Pancreas (tissue), 10 donors: ENCODE results near the gene SRP68. TPM values are rescaled to one million over a fixed set of nuclear protein-coding genes. Genes with fewer than 3 reads are reported as not detected.
A peak's percentile ranks its signal among the peaks of the same experiment; 100 is the strongest.

Source experiments
- ATAC-seq, 4 donors: fragments of 200-7000 bp; cut with Tn5 transposase; one replicate each; pipeline versions ENCODE4 v1.8.0 to v1.9.1; 2020; ENCODE audit warnings: mild to moderate bottlenecking in 4 of 4, moderate library complexity in 4 of 4
- DNase-seq, 6 donors: peaks; one replicate each; pipeline ENCODE4 v3.0.0-alpha.2; 2020
- FAIRE-seq: peaks from 2 replicates; lab custom pipeline; 2012; peaks lifted over from hg19 to GRCh38; lab: Jason Lieb, UNC
- H3K27ac ChIP-seq, 4 donors: fragments of 200-600 bp; sonication (generic); 1 replicate in 3 of 4; 2 replicates in 1 of 4; pipeline versions ENCODE4 v1.5.0 to v1.8.0; 2020
- H3K27me3 ChIP-seq, 4 donors: fragments of 200-600 bp; one replicate each; pipeline ENCODE4 v1.8.0; 2021
- H3K36me3 ChIP-seq, 3 donors: fragments of 200-600 bp; sonication (generic) in 1 of 3; one replicate each; pipeline versions ENCODE4 v1.5.0 to v1.8.0; 2020 to 2021
- H3K4me1 ChIP-seq, 3 donors: fragments of 200-600 bp; one replicate each; pipeline ENCODE4 v1.8.0; 2021
- H3K4me3 ChIP-seq, 4 donors: fragments of 200-600 bp; sonication (generic) in 2 of 4; one replicate each; pipeline versions ENCODE4 v1.5.0 to v1.8.0; 2020 to 2021
- H3K9me3 ChIP-seq, 4 donors: fragments of 200-600 bp; one replicate each; pipeline ENCODE4 v1.8.0; 2021
- WGBS, 2 donors: extraction: QIAGEN DNeasy Blood & Tissue Kit; methylation state at CpG; one replicate each; pipeline ENCODE4 v1.1.7; 2013; 5-methylcytosine and 5-hydroxymethylcytosine counted together
- intact Hi-C, 3 donors: fragments of 100-400 bp; cut with DNase I; formaldehyde crosslinking; loops; one replicate each; pipeline versions ENCODE4 v1.11.1 to v1.14.2; 2022
- polyA plus RNA-seq, 2 donors: library from polyadenylated mRNA; stranded (reverse); fragments of 200-250 nt; gene quantifications; one replicate each; pipeline ENCODE4 v1.2.3, GENCODE V29; 2013
- total RNA-seq, 6 donors: library from RNA; stranded (reverse); fragmentation: NEBNext Ultra II Directional in 4 of 6; extraction: Animal tissue kit (Norgen Biotek cat#: 25700) in 4 of 6; gene quantifications; one replicate each; pipeline versions ENCODE4 v1.2.1 to v1.2.4, GENCODE V29; 2021 to 2023
- TF ChIP-seq, protein P1 (sequence below), 4 donors: fragments of 200-600 bp; sonication (generic) in 3 of 4; IDR thresholded peaks; one replicate each; pipeline versions ENCODE4 v1.5.0 to v1.8.0; 2021; ENCODE audit warnings: antibody characterized with exemption in 4 of 4
- donor health status: healthy with polysubstance abuse.
- donor health status: DM: no; HTN: no; CAD: no; lungs with moderate emphysema.
- donor health status: DM: no; HTN: no; CAD: no.
- donor health status: control.
- donor health status: control.
- donor health status: Bipolar disorder and iron deficiency.
- donor health status: DM: yes; HTN: yes; CAD: no.
- donor health status: DM: no; HTN: no; CAD: no.
- donor health status: DM: no; HTN: no; CAD: no.
- donor health status: DM: yes; HTN: yes; CAD: no.

The SRP68 gene
- total and polyA plus RNA-seq, 8 donors: 32.2 to 74.6 (median 48.0) TPM

DNA sequence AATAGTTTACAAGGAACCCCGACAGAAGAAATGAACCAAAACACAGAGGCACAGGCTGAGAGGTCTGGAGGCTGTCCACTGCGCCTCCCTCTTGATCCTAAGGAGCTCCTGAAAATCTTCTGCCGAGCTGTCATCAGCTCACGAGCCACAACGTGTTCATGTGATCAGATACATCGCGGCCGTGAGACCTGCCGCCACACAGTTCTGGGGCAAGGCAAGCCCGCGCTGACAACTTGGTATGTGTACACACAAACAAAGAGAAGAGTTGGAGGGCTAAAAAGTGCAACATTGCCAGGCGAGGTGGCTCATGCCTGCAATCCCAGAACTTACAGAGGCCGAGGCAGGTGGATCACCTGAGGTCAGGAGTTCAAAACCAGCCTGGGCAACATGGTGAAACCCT, 23.6 kb upstream of the SRP68 start:
- ATAC-seq (no peak), DNase-seq (no peak), FAIRE-seq (no peak)
- Histone ChIP-seq H3K4me3 (no peak overlapping the region), H3K27ac (no peak overlapping the region), H3K4me1 (no peaks in the 10 kb centered on the region), H3K9me3 (no peaks in the 10 kb centered on the region), H3K36me3 (peaks cover 0 to 60% (median 10%) of the 10 kb centered on the region in 3 donors), H3K27me3 (no peaks in the 10 kb centered on the region)
- WGBS, 2 donors: 83 to 90% methylated on average over 13 of the region's 13 CpGs
- TF ChIP-seq, protein P1, sequence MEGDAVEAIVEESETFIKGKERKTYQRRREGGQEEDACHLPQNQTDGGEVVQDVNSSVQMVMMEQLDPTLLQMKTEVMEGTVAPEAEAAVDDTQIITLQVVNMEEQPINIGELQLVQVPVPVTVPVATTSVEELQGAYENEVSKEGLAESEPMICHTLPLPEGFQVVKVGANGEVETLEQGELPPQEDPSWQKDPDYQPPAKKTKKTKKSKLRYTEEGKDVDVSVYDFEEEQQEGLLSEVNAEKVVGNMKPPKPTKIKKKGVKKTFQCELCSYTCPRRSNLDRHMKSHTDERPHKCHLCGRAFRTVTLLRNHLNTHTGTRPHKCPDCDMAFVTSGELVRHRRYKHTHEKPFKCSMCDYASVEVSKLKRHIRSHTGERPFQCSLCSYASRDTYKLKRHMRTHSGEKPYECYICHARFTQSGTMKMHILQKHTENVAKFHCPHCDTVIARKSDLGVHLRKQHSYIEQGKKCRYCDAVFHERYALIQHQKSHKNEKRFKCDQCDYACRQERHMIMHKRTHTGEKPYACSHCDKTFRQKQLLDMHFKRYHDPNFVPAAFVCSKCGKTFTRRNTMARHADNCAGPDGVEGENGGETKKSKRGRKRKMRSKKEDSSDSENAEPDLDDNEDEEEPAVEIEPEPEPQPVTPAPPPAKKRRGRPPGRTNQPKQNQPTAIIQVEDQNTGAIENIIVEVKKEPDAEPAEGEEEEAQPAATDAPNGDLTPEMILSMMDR (IDR thresholded peaks at IDR 0.05): no peak
- intact Hi-C loops: no loop called here

DNA sequence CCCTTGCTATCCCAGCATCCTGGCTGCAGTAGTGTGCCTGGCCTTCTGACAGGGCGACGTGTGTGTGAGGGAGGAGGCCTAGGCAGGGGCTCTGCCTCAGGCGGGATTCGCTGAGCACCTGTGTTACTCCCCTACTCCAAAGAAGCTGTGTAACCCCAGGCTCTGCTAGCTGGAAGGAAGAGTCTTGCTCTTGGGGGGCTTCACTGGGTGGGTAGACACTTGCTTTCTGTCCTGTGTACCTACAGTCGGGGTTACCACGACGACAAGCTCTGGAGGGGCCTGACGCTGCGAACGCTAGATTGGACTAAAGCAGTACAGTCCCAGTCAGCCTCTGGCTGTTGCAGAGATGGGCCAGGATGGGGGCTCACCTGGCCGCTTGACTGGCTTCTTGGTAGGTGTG, 21.7 kb upstream of the SRP68 start:
- DNase-seq (no peak), ATAC-seq (no peak), FAIRE-seq (no peak)
- Histone ChIP-seq H3K4me3 (no peak overlapping the region), H3K36me3 (peaks cover 0 to 60% (median 18%) of the 10 kb centered on the region in 3 donors), H3K4me1 (no peaks in the 10 kb centered on the region), H3K27me3 (no peaks in the 10 kb centered on the region), H3K27ac (no peak overlapping the region), H3K9me3 (no peaks in the 10 kb centered on the region)
- WGBS, 2 donors: 88 to 92% methylated on average over 11 of the region's 11 CpGs
- intact Hi-C loops: no loop called here
- TF ChIP-seq, protein P1 (IDR thresholded peaks at IDR 0.05): no peak

- Histone ChIP-seq H3K36me3 (peaks cover 0 to 71% (median 24%) of the 10 kb centered on the region in 3 donors), H3K4me1 (no peaks in the 10 kb centered on the region), H3K27ac (no peak overlapping the region), H3K4me3 (no peak overlapping the region), H3K27me3 (no peaks in the 10 kb centered on the region), H3K9me3 (no peaks in the 10 kb centered on the region)
- DNase-seq: no peak
- TF ChIP-seq, protein P1 (IDR thresholded peaks at IDR 0.05): no peak
- WGBS, 2 donors: 93 to 95% methylated on average over 20 of the region's 20 CpGs
- FAIRE-seq: no peak
- no peak for ATAC-seq
- intact Hi-C loops: no loop called here
These were observed 20.5 kb upstream of the SRP68 start for GRCh38 chr17:76092526-76093413.

- ATAC-seq: no peak
- 82 to 86% methylated on average over 23 of the region's 23 CpGs for WGBS, 2 donors
- Histone ChIP-seq H3K27me3 (no peaks in the 10 kb centered on the region), H3K9me3 (no peaks in the 10 kb centered on the region), H3K4me1 (no peaks in the 10 kb centered on the region), H3K36me3 (peaks cover 0 to 70% (median 28%) of the 10 kb centered on the region in 3 donors), H3K4me3 (no peak overlapping the region), H3K27ac (no peak overlapping the region)
- intact Hi-C loops: no loop called here
- TF ChIP-seq, protein P1 (IDR thresholded peaks at IDR 0.05): no peak
- DNase-seq: peak in 2 of 6 donors; percentile 35 to 57
- FAIRE-seq: no peak
These were observed 19.4 kb upstream of the SRP68 start for GRCh38 chr17:76091526-76092286.
